ENCODE results near the gene ZNF672.

ZNF672 gene

DNA sequence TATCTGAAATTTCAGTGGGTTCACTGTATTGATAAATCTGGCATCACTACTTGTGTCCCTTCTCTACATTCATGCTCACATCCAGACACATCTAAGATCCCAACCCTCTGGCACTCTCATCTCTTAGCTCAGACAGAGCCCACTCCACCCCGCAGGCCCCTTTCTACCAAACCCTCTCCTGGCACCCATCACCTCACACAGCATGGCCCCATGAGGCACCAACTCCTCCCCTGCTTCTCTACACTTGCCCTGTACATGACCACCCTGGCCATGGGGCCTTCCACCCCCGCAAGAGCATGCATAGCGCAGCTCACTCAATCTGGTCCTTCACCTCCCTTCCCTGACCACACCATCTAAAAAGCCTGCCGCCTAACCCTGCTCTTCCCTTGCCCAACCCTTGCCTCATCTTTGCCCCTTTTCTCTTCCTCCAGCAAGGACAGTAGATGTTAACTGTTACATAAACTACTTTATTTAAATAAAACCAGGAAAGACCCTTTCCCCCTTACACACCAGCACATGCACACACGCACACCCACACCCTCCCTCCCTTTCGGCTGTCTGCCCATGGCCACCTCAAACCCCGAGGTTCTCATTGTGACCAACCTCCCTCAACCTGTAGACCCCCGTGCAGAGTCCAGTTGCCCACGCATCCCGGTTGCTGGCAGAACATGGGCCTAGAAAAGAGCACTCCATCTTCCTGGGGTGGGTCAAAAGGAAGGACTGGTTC is 27.9 kb upstream of the ZNF672 start:
- H2BK12ac ChIP-seq (ENCODE audit: low read length in 2 of 2) = no peak overlapping the region
- peaks cover 10% of the 10 kb centered on the region for H3K79me1 ChIP-seq (replicated peaks; ENCODE audit: low read length, poor library complexity, severe bottlenecking)

DNA sequence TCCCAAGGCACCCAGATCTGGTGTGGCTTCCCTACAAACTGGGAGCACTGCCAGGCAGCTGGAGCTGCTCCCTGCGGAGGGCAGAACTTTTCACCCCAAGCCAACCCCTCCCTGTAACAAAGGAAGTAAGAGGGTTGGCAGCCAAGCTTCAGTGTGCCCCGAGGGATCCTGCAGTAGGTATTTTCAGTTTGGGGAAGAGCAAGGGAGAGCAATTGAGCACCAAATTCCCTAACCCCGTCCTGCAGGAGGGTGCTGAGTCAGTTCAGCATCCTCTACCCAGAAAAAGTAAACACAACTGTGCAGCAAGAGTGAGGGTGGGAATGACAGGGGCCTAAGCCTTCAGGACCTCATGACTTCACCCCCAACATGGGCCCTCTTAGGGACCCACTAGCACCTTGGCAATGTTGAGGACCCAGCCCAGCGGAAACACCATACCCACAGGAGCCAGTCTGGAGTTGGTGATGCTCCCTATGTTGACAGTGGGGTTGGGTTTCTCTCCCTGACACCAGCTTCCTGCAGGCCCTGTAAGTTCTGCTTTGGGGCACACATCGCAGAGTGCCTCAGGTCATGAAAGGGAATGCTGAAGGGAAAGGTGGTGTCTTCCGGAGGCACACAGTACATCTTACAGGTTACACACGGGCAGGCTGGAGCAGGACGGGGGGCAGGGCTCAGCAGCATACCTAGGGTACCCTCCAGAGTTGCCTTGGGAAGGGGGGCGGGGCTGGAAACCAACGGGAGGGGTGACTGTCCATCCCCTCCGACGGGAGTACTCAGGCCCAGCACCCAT is 27.1 kb upstream of the ZNF672 start:
- no peak overlapping the region for H2AFZ ChIP-seq (ENCODE audit: low read depth, low read length)
- peak overlapping the region; percentile 28 for H3K9ac ChIP-seq (ENCODE audit: low read length)
- no peak overlapping the region for H4K91ac ChIP-seq (ENCODE audit: low read length)
- no peak overlapping the region for H3K14ac ChIP-seq (ENCODE audit: low read length in 2 of 2)
- H3K9me3 ChIP-seq (ENCODE audit: control insufficient read depth, low read length) = no peaks in the 10 kb centered on the region
- peaks cover 48% of the 10 kb centered on the region in 2 experiments for H3K36me3 ChIP-seq (ENCODE audit: control insufficient read depth in 1 of 2, insufficient read depth in 2 of 2, low read depth in 1 of 2, low read length in 2 of 2)
- no peak overlapping the region for H2AK5ac ChIP-seq (ENCODE audit: low read length, severe bottlenecking)
- no peak overlapping the region for H2BK5ac ChIP-seq (ENCODE audit: low read depth, low read length, poor library complexity, severe bottlenecking)
- H2BK12ac ChIP-seq (ENCODE audit: low read length in 2 of 2) = no peak overlapping the region
- H3K18ac ChIP-seq (ENCODE audit: low read depth in 1 of 2, low read length in 2 of 2) = no peak overlapping the region
- no peak overlapping the region for H2BK15ac ChIP-seq (ENCODE audit: low read depth, poor library complexity, severe bottlenecking)
- H3K4me2 ChIP-seq (ENCODE audit: low read length, poor library complexity, severe bottlenecking) = no peak overlapping the region
- peaks cover 5% of the 10 kb centered on the region for H3K4me1 ChIP-seq (ENCODE audit: control insufficient read depth, insufficient read depth, low read depth, low read length)
- no peak for DNase-seq
- WGBS = 97% methylated on average over 10 of the region's 12 CpGs
- no peak overlapping the region for H3K4ac ChIP-seq (ENCODE audit: low read depth in 1 of 2, low read length in 2 of 2)
- no peak overlapping the region for H3K23ac ChIP-seq (ENCODE audit: low read length in 2 of 2)
- H3K27me3 ChIP-seq (ENCODE audit: control insufficient read depth in 1 of 2, insufficient read depth in 1 of 2, low read length in 2 of 2) = no peaks in the 10 kb centered on the region
- H3K27ac ChIP-seq (ENCODE audit: low read length, poor library complexity, severe bottlenecking) = no peak overlapping the region
- no peak overlapping the region for H3K4me3 ChIP-seq (ENCODE audit: insufficient read depth in 1 of 2, low read depth in 1 of 2, low read length in 2 of 2)
- H2BK120ac ChIP-seq (ENCODE audit: low read depth, low read length) = no peak overlapping the region
- no peak overlapping the region for H4K8ac ChIP-seq (ENCODE audit: low read length)
- H3K79me1 ChIP-seq (replicated peaks; ENCODE audit: low read length, poor library complexity, severe bottlenecking) = peaks cover 15% of the 10 kb centered on the region

More for the DNA sequence above, 27.9 kb upstream of the ZNF672 start:
- H3K4me1 ChIP-seq (ENCODE audit: control insufficient read depth, insufficient read depth, low read depth, low read length) = peaks cover 5% of the 10 kb centered on the region
- H3K4me3 ChIP-seq (ENCODE audit: insufficient read depth in 1 of 2, low read depth in 1 of 2, low read length in 2 of 2) = no peak overlapping the region
- no peak overlapping the region for H3K14ac ChIP-seq (ENCODE audit: low read length in 2 of 2)
- H3K9ac ChIP-seq (ENCODE audit: low read length) = no peak overlapping the region
- 89% methylated on average over 10 of the region's 10 CpGs for WGBS
- H3K4me2 ChIP-seq (ENCODE audit: low read length, poor library complexity, severe bottlenecking) = no peak overlapping the region
- no peak overlapping the region for H3K4ac ChIP-seq (ENCODE audit: low read depth in 1 of 2, low read length in 2 of 2)
- H2AFZ ChIP-seq (ENCODE audit: low read depth, low read length) = no peak overlapping the region
- no peak overlapping the region for H3K23ac ChIP-seq (ENCODE audit: low read length in 2 of 2)
- H4K91ac ChIP-seq (ENCODE audit: low read length) = no peak overlapping the region
- H3K18ac ChIP-seq (ENCODE audit: low read depth in 1 of 2, low read length in 2 of 2) = no peak overlapping the region
- H2AK5ac ChIP-seq (ENCODE audit: low read length, severe bottlenecking) = no peak overlapping the region
- H2BK120ac ChIP-seq (ENCODE audit: low read depth, low read length) = no peak overlapping the region
- H3K9me3 ChIP-seq (ENCODE audit: control insufficient read depth, low read length) = no peaks in the 10 kb centered on the region
- no peak overlapping the region for H2BK5ac ChIP-seq (ENCODE audit: low read depth, low read length, poor library complexity, severe bottlenecking)
- no peak overlapping the region for H3K27ac ChIP-seq (ENCODE audit: low read length, poor library complexity, severe bottlenecking)
- no peaks in the 10 kb centered on the region for H3K27me3 ChIP-seq (ENCODE audit: control insufficient read depth in 1 of 2, insufficient read depth in 1 of 2, low read length in 2 of 2)
- peaks cover 41 to 43% of the 10 kb centered on the region in 2 experiments for H3K36me3 ChIP-seq (ENCODE audit: control insufficient read depth in 1 of 2, insufficient read depth in 2 of 2, low read depth in 1 of 2, low read length in 2 of 2)
- DNase-seq = no peak
- no peak overlapping the region for H2BK15ac ChIP-seq (ENCODE audit: low read depth, poor library complexity, severe bottlenecking)
- no peak overlapping the region for H4K8ac ChIP-seq (ENCODE audit: low read length)

GRCh38 chr1:248811514-248812490 is 26.2 kb upstream of the ZNF672 start:
- no peak for DNase-seq
- Histone ChIP-seq H3K36me3 (ENCODE audit: control insufficient read depth in 1 of 2, insufficient read depth in 2 of 2, low read depth in 1 of 2, low read length in 2 of 2) (peaks cover 56 to 57% of the 10 kb centered on the region in 2 experiments), H3K4ac (ENCODE audit: low read depth in 1 of 2, low read length in 2 of 2) (no peak overlapping the region), H3K9me3 (ENCODE audit: control insufficient read depth, low read length) (no peaks in the 10 kb centered on the region), H4K91ac (ENCODE audit: low read length) (no peak overlapping the region), H2AFZ (ENCODE audit: low read depth, low read length) (no peak overlapping the region), H2BK12ac (ENCODE audit: low read length in 2 of 2) (no peak overlapping the region), H2AK5ac (ENCODE audit: low read length, severe bottlenecking) (no peak overlapping the region), H3K4me2 (ENCODE audit: low read length, poor library complexity, severe bottlenecking) (no peak overlapping the region), H3K9ac (ENCODE audit: low read length) (no peak overlapping the region), H3K14ac (ENCODE audit: low read length in 2 of 2) (no peak overlapping the region), H2BK5ac (ENCODE audit: low read depth, low read length, poor library complexity, severe bottlenecking) (no peak overlapping the region), H4K8ac (ENCODE audit: low read length) (no peak overlapping the region), H3K4me3 (ENCODE audit: insufficient read depth in 1 of 2, low read depth in 1 of 2, low read length in 2 of 2) (no peak overlapping the region), H3K27ac (ENCODE audit: low read length, poor library complexity, severe bottlenecking) (no peak overlapping the region), H3K4me1 (ENCODE audit: control insufficient read depth, insufficient read depth, low read depth, low read length) (peaks cover 5% of the 10 kb centered on the region), H3K23ac (ENCODE audit: low read length in 2 of 2) (no peak overlapping the region), H2BK120ac (ENCODE audit: low read depth, low read length) (no peak overlapping the region), H3K27me3 (ENCODE audit: control insufficient read depth in 1 of 2, insufficient read depth in 1 of 2, low read length in 2 of 2) (no peaks in the 10 kb centered on the region), H3K79me1 (replicated peaks; ENCODE audit: low read length, poor library complexity, severe bottlenecking) (peaks cover 21% of the 10 kb centered on the region), H2BK15ac (ENCODE audit: low read depth, poor library complexity, severe bottlenecking) (no peak overlapping the region), H3K18ac (ENCODE audit: low read depth in 1 of 2, low read length in 2 of 2) (no peak overlapping the region)
- WGBS = 97% methylated on average over 57 of the region's 57 CpGs
